ENCODE results near the gene SETD7. TPM values are rescaled to one million over a fixed set of nuclear protein-coding genes. Genes with fewer than 3 reads are reported as not detected.

Gene SETD7
- total RNA-seq, 4 donors from 2014 or later: 38.9 to 80.6 (median 59.3) TPM

- H3K27me3 ChIP-seq: no peaks in the 10 kb centered on the region
- H3K4me3 ChIP-seq: no peak overlapping the region
- no peak overlapping the region for H3K27ac ChIP-seq
- no peak for DNase-seq
- no peaks in the 10 kb centered on the region for H3K9me3 ChIP-seq
- intact Hi-C loops (cut with DNase I; ENCODE audit: low total_unique reads): no loop called here
- no peak for TF ChIP-seq POLR2A (IDR thresholded peaks at IDR 0.05)
- TF ChIP-seq, protein P1, sequence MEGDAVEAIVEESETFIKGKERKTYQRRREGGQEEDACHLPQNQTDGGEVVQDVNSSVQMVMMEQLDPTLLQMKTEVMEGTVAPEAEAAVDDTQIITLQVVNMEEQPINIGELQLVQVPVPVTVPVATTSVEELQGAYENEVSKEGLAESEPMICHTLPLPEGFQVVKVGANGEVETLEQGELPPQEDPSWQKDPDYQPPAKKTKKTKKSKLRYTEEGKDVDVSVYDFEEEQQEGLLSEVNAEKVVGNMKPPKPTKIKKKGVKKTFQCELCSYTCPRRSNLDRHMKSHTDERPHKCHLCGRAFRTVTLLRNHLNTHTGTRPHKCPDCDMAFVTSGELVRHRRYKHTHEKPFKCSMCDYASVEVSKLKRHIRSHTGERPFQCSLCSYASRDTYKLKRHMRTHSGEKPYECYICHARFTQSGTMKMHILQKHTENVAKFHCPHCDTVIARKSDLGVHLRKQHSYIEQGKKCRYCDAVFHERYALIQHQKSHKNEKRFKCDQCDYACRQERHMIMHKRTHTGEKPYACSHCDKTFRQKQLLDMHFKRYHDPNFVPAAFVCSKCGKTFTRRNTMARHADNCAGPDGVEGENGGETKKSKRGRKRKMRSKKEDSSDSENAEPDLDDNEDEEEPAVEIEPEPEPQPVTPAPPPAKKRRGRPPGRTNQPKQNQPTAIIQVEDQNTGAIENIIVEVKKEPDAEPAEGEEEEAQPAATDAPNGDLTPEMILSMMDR (IDR thresholded peaks at IDR 0.05): no peak
- H3K4me1 ChIP-seq: peaks cover 0 to 3% of the 10 kb centered on the region in 2 donors
- H3K36me3 ChIP-seq: no peaks in the 10 kb centered on the region
These were observed 94.9 kb downstream of the SETD7 start for GRCh38 chr4:139461022-139461628.

DNA sequence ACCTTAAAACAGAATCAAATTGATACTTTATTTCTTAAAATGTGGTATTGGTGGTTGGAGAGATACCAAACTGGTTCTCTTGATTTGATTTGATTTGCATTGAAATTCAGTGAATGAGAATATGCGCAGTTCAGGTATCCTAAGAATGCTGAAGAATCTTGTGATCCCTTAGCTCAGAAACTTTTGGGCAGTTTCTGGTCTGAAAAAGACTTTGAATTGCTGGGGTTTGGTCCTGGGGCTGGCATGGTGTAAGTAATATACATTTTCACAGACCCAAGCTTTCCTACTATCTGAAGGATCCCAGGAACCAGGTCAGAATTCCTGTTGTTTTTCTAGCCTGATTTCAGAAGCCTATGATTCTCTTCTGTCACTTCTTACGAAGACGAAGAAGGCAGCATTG lies 95.5 kb downstream of the SETD7 start:
- peaks cover 0 to 3% of the 10 kb centered on the region in 2 donors for H3K4me1 ChIP-seq

GRCh38 chr4:139458999-139459398 lies 97.0 kb downstream of the SETD7 start:
- no peak overlapping the region for H3K4me3 ChIP-seq
- H3K4me1 ChIP-seq: peaks cover 0 to 3% of the 10 kb centered on the region in 2 donors
- intact Hi-C loops (cut with DNase I; ENCODE audit: low total_unique reads): loop anchor here (10.0 kb wide), 1 partner anchor 96 kb away; the partner anchor contains the start of gene SETD7
- H3K9me3 ChIP-seq: no peaks in the 10 kb centered on the region
- no peak for DNase-seq
- H3K27ac ChIP-seq: no peak overlapping the region
- H3K27me3 ChIP-seq: no peaks in the 10 kb centered on the region
- TF ChIP-seq POLR2A (IDR thresholded peaks at IDR 0.05): no peak
- TF ChIP-seq, protein P1 (IDR thresholded peaks at IDR 0.05): no peak
- no peaks in the 10 kb centered on the region for H3K36me3 ChIP-seq

More for the DNA sequence above, 95.5 kb downstream of the SETD7 start:
- no peaks in the 10 kb centered on the region for H3K27me3 ChIP-seq
- no peak overlapping the region for H3K27ac ChIP-seq
- intact Hi-C loops (cut with DNase I; ENCODE audit: low total_unique reads): no loop called here
- H3K36me3 ChIP-seq: no peaks in the 10 kb centered on the region
- no peaks in the 10 kb centered on the region for H3K9me3 ChIP-seq
- no peak overlapping the region for H3K4me3 ChIP-seq
- TF ChIP-seq, protein P1 (IDR thresholded peaks at IDR 0.05): no peak
- no peak for TF ChIP-seq POLR2A (IDR thresholded peaks at IDR 0.05)
- DNase-seq: no peak

GRCh38 chr4:139458543-139458942 lies 97.5 kb downstream of the SETD7 start:
- no peak overlapping the region for H3K27ac ChIP-seq
- H3K4me3 ChIP-seq: no peak overlapping the region
- no peak for DNase-seq
- TF ChIP-seq, protein P1 (IDR thresholded peaks at IDR 0.05): no peak
- TF ChIP-seq POLR2A (IDR thresholded peaks at IDR 0.05): no peak
- no peaks in the 10 kb centered on the region for H3K27me3 ChIP-seq
- no peaks in the 10 kb centered on the region for H3K36me3 ChIP-seq
- H3K9me3 ChIP-seq: no peaks in the 10 kb centered on the region
- intact Hi-C loops (cut with DNase I; ENCODE audit: low total_unique reads): loop anchor here (10.0 kb wide), 1 partner anchor 96 kb away; the partner anchor contains the start of gene SETD7
- peaks cover 0 to 3% of the 10 kb centered on the region in 2 donors for H3K4me1 ChIP-seq

DNA sequence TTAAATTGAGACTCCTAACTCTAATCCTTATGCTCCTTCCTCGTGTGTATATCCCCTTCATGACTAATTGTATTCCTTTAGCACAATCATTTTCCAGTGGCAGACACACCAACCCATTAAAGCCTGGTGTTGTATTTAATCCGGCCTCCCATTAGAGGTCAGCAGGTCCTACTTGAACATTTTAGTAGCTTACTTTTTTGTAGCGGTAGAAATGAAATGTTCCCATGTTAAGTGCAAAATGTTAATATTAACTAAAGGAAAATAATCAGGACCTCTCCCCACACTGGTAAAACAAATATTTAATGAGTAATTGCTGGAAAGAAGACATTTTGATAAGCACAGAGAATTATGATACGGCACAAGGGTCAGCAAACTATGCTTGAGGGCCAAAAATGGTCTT lies 98.7 kb downstream of the SETD7 start:
- no peaks in the 10 kb centered on the region for H3K4me1 ChIP-seq
- no peaks in the 10 kb centered on the region for H3K9me3 ChIP-seq
- no peak overlapping the region for H3K27ac ChIP-seq
- DNase-seq: no peak
- no peak for TF ChIP-seq POLR2A (IDR thresholded peaks at IDR 0.05)
- TF ChIP-seq, protein P1 (IDR thresholded peaks at IDR 0.05): no peak
- no peaks in the 10 kb centered on the region for H3K27me3 ChIP-seq
- intact Hi-C loops (cut with DNase I; ENCODE audit: low total_unique reads): loop anchor here (10.0 kb wide), 1 partner anchor 97 kb away; the partner anchor contains the start of gene SETD7
- no peak overlapping the region for H3K4me3 ChIP-seq
- no peaks in the 10 kb centered on the region for H3K36me3 ChIP-seq
